ENCODE data around the gene SLC12A7. TPM values are rescaled to one million over a fixed set of nuclear protein-coding genes. Genes with fewer than 3 reads are reported as not detected.

The SLC12A7 gene
- total RNA-seq, 1 experiment from 2014 or later = 6.3 TPM

- no peaks in the 10 kb centered on the region for H3K4me1 Mint-ChIP-seq (ENCODE audit: insufficient read depth, unreplicated experiment)
- CTCF ChIA-PET = no interaction called here
- no peaks in the 10 kb centered on the region for H3K27me3 Mint-ChIP-seq (ENCODE audit: insufficient read depth, unreplicated experiment)
- no peak overlapping the region for H3K4me3 Mint-ChIP-seq (ENCODE audit: unreplicated experiment)
- POLR2A ChIA-PET = no interaction called here
- no peak overlapping the region for H3K27ac Mint-ChIP-seq (ENCODE audit: low read depth, unreplicated experiment)
- DNase-seq (ENCODE audit: unreplicated experiment) = no peak
- no TSS peak for BruUV-seq (replicated peaks)
- intact Hi-C loops (cut with micrococcal nuclease) = no loop called here
- TF ChIP-seq CTCF (IDR thresholded peaks at IDR 0.05; ENCODE audit: unreplicated experiment) = no peak
- H3K36me3 Mint-ChIP-seq (ENCODE audit: insufficient read depth, unreplicated experiment) = no peaks in the 10 kb centered on the region
- peaks cover 10% of the 10 kb centered on the region for H3K9me3 Mint-ChIP-seq (ENCODE audit: unreplicated experiment)
Observed at GRCh38 chr5:1033178-1033577, 78.7 kb downstream of the SLC12A7 start.

GRCh38 chr5:1032551-1033027 lies 79.3 kb downstream of the SLC12A7 start:
- no peaks in the 10 kb centered on the region for H3K36me3 Mint-ChIP-seq (ENCODE audit: insufficient read depth, unreplicated experiment)
- H3K27ac Mint-ChIP-seq (ENCODE audit: low read depth, unreplicated experiment) = no peak overlapping the region
- no peak for DNase-seq (ENCODE audit: unreplicated experiment)
- no peak overlapping the region for H3K4me3 Mint-ChIP-seq (ENCODE audit: unreplicated experiment)
- no peak for TF ChIP-seq CTCF (IDR thresholded peaks at IDR 0.05; ENCODE audit: unreplicated experiment)
- peaks cover 10% of the 10 kb centered on the region for H3K9me3 Mint-ChIP-seq (ENCODE audit: unreplicated experiment)
- no peaks in the 10 kb centered on the region for H3K4me1 Mint-ChIP-seq (ENCODE audit: insufficient read depth, unreplicated experiment)
- POLR2A ChIA-PET = no interaction called here
- intact Hi-C loops (cut with micrococcal nuclease) = no loop called here
- CTCF ChIA-PET = no interaction called here
- no TSS peak for BruUV-seq (replicated peaks)
- H3K27me3 Mint-ChIP-seq (ENCODE audit: insufficient read depth, unreplicated experiment) = no peaks in the 10 kb centered on the region

GRCh38 chr5:1032011-1032410 lies 79.9 kb downstream of the SLC12A7 start:
- intact Hi-C loops (cut with micrococcal nuclease) = no loop called here
- no TSS peak for BruUV-seq (replicated peaks)
- no peak for TF ChIP-seq CTCF (IDR thresholded peaks at IDR 0.05; ENCODE audit: unreplicated experiment)
- H3K4me3 Mint-ChIP-seq (ENCODE audit: unreplicated experiment) = no peak overlapping the region
- ChIA-PET POLR2A (no interaction called here), CTCF (interaction anchor here (0.6 kb wide), 1 partner anchor 110 kb away, joined by 3 read pairs; no protein-coding TSS in a partner anchor)
- H3K9me3 Mint-ChIP-seq (ENCODE audit: unreplicated experiment) = peaks cover 10% of the 10 kb centered on the region
- H3K36me3 Mint-ChIP-seq (ENCODE audit: insufficient read depth, unreplicated experiment) = no peaks in the 10 kb centered on the region
- H3K27ac Mint-ChIP-seq (ENCODE audit: low read depth, unreplicated experiment) = no peak overlapping the region
- DNase-seq (ENCODE audit: unreplicated experiment) = no peak
- no peaks in the 10 kb centered on the region for H3K27me3 Mint-ChIP-seq (ENCODE audit: insufficient read depth, unreplicated experiment)
- H3K4me1 Mint-ChIP-seq (ENCODE audit: insufficient read depth, unreplicated experiment) = no peaks in the 10 kb centered on the region

- Mint-ChIP-seq H3K27ac (ENCODE audit: low read depth, unreplicated experiment) (no peak overlapping the region), H3K4me1 (ENCODE audit: insufficient read depth, unreplicated experiment) (no peaks in the 10 kb centered on the region), H3K27me3 (ENCODE audit: insufficient read depth, unreplicated experiment) (no peaks in the 10 kb centered on the region), H3K36me3 (ENCODE audit: insufficient read depth, unreplicated experiment) (no peaks in the 10 kb centered on the region), H3K9me3 (ENCODE audit: unreplicated experiment) (peaks cover 10% of the 10 kb centered on the region), H3K4me3 (ENCODE audit: unreplicated experiment) (no peak overlapping the region)
- POLR2A ChIA-PET = interaction anchor here (0.6 kb wide), 1 partner anchor 412 kb away, joined by 3 read pairs; no protein-coding TSS in a partner anchor
- no peak for TF ChIP-seq CTCF (IDR thresholded peaks at IDR 0.05; ENCODE audit: unreplicated experiment)
- intact Hi-C loops (cut with micrococcal nuclease) = no loop called here
- no peak for DNase-seq (ENCODE audit: unreplicated experiment)
- no TSS peak for BruUV-seq (replicated peaks)
- CTCF ChIA-PET = interaction anchor here (0.6 kb wide), 1 partner anchor 110 kb away, joined by 3 read pairs; no protein-coding TSS in a partner anchor
Observed at GRCh38 chr5:1031306-1031959, 80.4 kb downstream of the SLC12A7 start.

Measured in MCF 10A (cell line).